IPS DF 19.7 (cell line): ENCODE results near the gene DDX50.
"Not testable (repeated sequence)": the region's sequence is repeated elsewhere in the genome, so short reads cannot be mapped to it uniquely, and the experiment has no call there.

Source experiments
- DNase-seq: peaks from one replicate; pipeline ENCODE4 v3.0.0-alpha.2; 2013; ENCODE audit warnings: low read depth, low spot score

The DDX50 gene

DNA sequence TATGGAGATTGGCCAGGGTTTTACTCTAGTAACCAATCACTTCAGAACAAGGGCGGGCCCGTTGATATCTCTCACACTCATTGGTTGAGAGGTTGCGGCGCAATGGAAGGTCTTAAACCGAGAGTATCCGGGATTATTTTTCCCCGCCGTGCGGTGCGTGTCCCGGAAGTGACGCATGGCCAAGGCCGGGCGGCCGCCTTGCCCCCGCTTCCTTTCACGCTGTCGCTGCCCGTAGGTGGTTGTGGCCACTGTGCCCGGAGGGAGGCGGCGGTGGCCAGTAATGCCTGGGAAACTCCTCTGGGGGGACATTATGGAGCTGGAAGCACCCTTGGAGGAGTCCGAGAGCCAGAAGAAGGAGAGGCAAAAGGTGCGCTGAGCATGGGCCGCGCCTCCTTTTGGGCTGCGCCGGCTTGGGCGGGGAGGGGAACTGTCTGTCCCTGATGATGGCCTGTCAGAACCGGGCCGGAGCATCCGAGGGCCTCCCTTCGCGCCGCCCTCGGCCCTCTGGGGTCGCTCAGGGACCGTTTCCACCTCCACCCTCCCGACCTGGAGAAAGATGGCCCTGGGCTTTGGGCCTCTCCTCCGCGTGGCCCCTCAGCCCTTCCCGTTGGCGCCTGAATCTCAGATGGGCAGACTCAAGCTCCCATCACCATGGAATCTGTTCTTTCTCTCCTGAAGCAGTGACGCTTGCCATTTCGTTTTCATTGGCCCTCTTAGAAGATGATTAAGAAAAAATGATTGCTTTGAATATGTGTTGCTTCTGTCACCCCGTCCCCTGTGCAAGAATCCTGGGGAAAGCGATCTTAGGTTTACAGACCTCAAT, at the start of gene DDX50:
Gene DDX50, plus strand, starts transcription at position 211 of the 823 bp plus-strand sequence. Its CDS starts 70 bp downstream, at position 281.
- DNase-seq: peak; percentile 98

GRCh38 chr10:68856352-68856751, 44.8 kb upstream of the DDX50 start:
- no peak for DNase-seq

DNA sequence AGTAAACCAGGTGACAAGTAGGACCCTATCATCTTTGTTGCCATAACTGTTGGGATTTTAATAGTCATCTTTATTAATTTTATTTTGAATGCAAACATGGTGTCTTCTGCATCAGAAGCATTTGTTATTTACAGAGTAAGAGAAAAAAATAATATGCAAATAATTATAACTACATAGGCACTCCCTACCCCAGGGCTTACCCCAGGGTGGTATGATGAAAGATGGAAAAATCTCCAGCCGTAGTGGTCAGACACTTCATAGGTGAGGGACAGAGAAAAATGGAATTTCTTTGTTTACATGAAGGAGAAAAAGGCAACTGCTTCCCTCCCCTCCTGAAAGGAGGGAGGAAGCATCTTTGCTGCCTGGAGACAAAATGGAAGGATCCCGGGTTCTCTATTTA, 44.1 kb upstream of the DDX50 start:
- DNase-seq: no peak

- no peak for DNase-seq
Measured at GRCh38 chr10:68861253-68861652, 39.9 kb upstream of the DDX50 start.

DNA sequence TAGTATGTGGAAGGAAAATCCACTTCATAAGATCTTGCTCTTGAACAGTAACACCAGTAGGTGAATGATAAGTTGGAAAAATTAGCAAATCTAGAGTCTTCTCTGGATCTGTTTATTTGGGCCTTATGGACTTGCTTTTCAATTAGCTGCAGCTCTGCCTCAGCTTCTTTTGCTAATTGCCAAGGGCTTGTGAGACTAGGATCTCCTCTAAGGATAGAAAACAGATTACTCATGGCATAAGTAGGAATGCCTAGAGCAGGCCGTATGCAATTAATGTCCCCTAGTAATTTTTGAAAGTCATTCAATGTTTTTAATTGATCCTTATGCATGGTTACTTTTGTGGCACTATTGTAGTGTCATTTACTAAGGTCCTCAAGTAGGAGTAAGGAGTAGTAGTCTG, 36.5 kb upstream of the DDX50 start:
- no peak for DNase-seq

GRCh38 chr10:68868173-68868572, 32.9 kb upstream of the DDX50 start:
- not testable (repeated sequence) for DNase-seq

DNA sequence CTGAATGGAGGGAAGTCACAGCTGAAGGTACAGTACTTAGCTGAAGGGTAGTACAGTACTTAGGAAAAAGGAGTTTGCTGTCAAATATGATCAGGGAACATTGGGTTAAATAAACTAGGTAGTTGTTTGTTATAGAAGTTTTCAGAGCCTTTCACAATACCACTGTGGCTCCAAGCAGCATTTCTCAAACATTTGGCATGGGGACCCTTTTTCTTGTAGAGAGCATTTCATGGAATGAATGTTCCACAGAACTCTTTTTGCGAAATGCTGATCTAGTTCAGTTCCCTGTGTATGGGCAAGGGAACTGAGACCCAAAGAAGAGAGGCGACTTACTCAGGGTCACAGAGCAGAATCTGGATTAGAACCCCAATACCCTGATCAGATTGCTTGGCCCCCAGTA, 31.5 kb upstream of the DDX50 start:
- DNase-seq: no peak

GRCh38 chr10:68870061-68870460, 31.1 kb upstream of the DDX50 start:
- DNase-seq: no peak

DNA sequence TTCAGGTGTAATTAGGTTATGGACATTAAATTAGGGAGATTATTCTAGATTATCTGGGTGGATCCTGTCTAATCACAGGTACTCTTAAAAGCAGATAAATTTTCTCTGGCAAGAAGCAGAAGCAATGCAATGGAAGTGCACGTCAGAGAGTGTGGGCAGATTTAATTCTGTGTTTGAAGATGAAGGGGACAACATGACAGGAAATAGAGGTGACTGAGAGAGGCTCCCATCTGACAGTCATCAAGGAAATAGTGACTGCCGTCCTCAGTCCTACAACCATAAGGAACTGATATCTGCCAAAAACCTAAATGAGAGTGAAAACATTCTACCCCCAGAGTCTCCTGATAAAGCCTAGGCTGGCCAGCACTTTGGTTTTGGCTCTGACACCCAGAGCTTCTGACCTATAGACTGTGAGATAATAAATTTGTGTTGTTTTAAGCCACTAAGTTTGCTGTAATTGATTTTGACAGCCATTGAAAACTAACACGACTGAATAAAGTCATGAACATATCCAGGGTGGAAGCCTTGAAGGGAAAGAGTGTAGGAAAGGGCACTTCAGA, 30.5 kb upstream of the DDX50 start:
- DNase-seq: no peak

DNA sequence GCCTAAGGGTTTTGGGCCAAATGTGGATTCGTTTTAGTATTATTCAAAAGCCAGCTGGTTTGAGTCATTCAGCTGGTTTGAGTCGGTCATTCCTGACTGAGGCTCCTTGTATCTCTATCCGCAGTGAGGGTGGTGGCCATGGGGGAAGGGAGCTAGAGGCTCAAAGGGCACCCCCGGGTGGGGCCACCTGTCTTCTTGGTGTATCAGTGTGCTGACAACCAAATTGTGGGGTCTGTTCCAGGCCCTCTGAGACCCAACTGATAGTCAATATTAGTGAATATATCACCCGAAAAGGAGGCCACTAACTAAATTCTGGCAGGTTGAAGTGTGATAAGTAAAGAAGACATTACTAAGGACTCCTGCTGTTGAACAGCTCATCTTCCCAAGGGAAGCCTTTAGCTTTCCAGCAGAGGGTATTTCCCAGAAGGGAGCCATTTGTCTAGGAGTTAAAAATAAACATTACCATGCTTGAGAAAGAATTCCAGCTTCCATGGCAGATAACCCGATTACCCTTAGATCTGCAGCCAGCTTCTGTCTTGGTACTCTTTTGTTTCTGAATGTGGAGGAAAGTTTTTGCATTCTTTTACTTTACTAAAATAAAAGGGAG, 29.9 kb upstream of the DDX50 start:
- DNase-seq: no peak

- DNase-seq: no peak
Measured at GRCh38 chr10:68871731-68872342, 29.3 kb upstream of the DDX50 start.

- DNase-seq: no peak
Measured at GRCh38 chr10:68876246-68877138, 24.6 kb upstream of the DDX50 start.

GRCh38 chr10:68877482-68878110, 23.5 kb upstream of the DDX50 start:
- DNase-seq: no peak

DNA sequence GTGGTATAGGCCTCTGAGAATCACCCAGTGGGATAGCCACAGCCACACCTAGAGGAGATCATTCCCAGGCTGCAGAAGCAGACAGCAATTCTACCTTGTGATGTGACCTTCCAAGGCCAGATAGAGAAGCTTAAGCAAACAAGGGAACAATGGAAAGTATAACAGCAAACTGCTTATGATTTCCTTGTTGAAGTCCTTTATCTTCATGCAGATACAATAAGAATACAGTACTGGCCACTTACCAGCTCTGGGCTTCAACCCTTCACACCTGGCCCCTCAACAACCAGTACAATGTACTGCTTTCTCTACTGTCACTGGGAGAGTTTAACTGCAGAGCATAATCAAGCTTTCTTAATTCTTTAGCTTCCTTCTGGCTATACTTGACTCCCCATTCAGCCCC, 22.6 kb upstream of the DDX50 start:
- no peak for DNase-seq

DNA sequence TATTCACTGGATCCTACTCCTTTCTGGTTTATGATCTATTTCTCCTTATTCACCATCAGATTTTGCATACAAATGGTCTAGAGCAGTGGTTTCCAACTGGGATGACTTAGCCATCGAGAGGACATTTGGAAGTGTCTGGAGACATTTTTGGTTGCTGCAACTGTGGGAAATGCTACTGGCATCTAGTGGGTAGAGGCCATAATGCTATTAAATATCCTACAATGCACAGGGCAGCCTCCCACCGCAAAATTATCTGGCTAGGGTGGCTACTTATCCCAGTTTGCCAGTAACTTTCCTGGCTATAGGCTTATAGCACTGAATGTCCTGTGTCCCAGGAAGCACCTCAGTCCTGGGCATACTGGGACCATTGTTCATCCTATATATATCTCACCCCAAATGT, 21.5 kb upstream of the DDX50 start:
- no peak for DNase-seq

DNA sequence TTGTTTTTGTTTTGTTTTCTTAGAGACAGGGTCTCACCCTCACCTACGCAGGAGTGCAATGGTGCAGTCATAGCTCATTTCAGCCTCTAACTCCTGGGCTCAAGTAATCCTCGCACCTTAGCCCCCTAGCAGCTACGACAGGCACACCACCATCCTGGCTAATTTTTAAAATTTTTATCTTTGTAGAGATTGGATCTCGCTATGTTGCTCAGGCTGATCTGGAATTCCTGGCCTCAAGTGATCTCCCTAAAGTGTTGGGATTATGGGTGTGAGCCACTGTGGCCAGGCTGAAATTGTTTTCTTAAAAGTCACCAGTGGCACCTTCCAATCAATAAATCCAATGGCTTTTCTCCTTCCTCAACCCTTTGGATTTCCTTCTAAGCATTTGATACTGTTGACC, 20.9 kb upstream of the DDX50 start:
- no peak for DNase-seq

DNA sequence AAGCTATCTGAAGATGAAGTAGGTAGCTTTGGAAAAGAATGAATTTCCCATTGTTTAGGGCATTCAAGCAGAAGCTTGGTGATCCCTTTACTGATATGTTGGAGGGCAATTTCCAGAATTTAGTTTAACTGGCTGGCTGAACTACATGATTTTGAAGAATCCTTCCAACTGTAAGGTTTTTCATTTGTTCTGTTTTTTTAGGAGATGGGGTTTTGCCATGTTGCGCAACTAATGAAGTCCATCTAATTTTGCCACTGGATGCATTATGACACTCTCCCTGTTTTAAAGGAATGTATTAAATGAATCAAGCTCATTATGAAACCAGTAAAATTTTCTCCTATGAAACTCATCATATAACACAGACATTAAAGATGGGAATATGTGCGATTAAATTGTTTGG, 6.1 kb upstream of the DDX50 start:
- DNase-seq: no peak

DNA sequence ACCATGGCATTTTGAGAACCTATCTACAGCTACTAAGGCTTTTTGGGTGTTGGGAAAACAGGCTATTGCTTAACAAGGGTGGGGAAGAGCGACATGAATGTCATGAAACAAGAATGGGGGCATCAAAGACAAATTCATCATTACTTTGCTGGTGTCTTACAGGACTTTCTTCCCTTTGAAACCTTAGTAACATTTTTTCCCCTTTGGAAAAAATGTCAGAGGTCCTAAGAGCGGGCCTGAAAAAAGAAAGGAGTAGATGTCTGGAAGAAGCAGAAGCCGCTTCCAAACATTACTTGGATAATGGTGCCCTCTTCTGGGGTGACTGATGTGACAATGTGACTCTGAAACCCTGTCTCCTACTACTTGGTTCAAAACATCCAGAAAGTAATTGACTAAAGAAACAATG, 3.8 kb upstream of the DDX50 start:
- peak; percentile 23 for DNase-seq

DNA sequence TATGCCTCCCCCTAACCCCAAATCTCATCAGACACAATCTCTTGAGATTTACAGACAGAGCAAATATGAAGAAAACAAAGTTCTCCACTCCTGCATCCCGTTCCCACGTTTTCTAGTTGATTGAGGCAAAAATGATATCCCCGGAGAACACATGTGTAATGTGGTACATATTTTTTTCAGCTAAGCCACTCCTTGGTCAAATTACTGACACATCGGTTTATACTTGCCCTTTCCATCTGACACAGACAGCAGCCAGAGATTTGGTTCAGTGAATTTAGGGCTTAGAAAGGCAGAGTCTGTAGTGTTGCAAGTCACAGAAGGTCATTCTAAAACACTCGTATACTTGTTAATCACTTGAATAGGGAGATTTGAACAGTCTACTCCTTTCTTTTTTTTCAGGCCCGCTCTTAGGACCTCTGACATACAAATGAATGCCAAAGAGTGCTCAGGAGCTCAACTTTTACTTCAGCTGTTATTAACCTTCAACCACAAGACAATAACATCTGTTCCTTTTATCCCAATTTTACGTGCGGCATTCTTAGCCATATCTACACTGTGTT, 1.8 kb upstream of the DDX50 start:
- no peak for DNase-seq

DNA sequence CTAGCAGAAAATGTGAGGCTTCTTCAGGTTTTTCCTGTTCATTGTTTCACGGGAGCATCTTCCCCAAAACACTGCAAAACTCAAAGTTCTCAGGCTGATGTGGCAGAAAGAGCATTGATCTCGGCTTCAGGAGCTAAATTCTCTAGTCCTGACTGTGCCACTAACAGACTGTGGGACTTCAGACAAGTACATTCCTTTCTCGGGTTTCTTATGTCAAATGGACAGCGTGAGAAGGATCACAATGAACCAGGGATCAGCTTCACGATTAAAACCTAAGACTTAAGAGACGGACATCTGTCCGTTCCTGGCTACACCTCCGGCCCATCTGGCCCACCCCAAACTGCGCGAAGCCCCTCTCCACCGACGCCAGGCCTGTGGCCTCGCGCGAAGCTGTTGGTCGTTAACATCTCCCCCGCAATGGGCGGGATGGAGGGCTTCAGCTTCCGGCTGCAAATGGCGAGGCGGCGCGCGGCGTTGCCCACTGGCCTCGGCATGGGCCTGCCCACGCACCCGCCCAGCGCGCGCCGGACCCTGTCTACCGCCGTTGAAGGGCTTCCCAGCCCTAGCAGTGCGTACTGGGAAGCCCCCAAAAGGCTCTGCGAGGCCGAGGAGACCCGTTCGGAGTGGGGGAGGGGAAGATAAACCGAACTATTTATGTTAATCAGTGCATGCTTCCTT, 549 bp upstream of the DDX50 start:
- peak; percentile 20 for DNase-seq
